IMR-90 (cell line): Measurements from ENCODE around the gene PLEKHG4.

Experiments used
- CHD1 ChIP-seq: IDR thresholded peaks from 2 replicates; pipeline ENCODE4 v1.6.1; 2012; ENCODE audit warnings: low read depth, low read length, improper control_type of control experiment
- FOS ChIP-seq: fragments of 150-350 bp; IDR thresholded peaks from 2 replicates; pipeline ENCODE4 v1.6.1; 2016; ENCODE audit warnings: low read depth, low read length
- MAFK ChIP-seq: IDR thresholded peaks from 2 replicates; pipeline ENCODE4 v1.6.1; 2012; ENCODE audit warnings: low read depth, low read length, improper control_type of control experiment
- MXI1 ChIP-seq: IDR thresholded peaks from 2 replicates; pipeline ENCODE4 v1.6.1; 2012; ENCODE audit warnings: low read depth, mild to moderate bottlenecking, low read length, moderate library complexity, borderline replicate concordance
- POLR2A ChIP-seq: IDR thresholded peaks from 2 replicates; pipeline ENCODE4 v1.6.1; 2012; ENCODE audit warnings: mild to moderate bottlenecking, low read depth, low read length
- USF2 ChIP-seq: fragments of 150-350 bp; IDR thresholded peaks from 2 replicates; pipeline ENCODE4 v1.6.1; 2017; ENCODE audit warnings: mild to moderate bottlenecking, antibody characterized with exemption, low read length, low read depth
- TF ChIP-seq, protein P1 (sequence below): conservative IDR thresholded peaks from 2 replicates; pipeline ENCODE4 v1.5.1; 2012; ENCODE audit warnings: mild to moderate bottlenecking, low read depth, low read length, improper control_type of control experiment

DNA sequence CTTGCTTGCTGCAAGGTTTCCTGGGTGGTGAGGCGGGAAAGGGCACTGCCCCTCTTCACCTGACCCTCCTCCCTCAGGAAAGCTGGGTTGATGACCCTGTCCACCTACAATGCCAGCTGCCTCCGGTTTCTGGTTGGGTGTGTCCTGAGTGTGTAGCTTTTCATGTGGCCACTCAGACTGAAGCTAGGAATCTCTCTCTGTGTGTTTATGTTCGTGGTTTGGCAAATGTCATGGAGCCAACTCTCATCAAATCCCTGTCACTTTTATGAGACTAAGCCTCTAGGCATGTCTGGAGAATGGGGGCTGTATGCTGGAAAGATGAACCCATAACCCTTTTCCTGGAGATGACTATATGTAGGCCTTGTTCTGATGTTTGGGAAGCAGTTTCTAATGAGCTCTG is 17.1 kb downstream of the PLEKHG4 start:
- TF ChIP-seq MXI1 (no peak), USF2 (no peak), FOS (peak; percentile 56), MAFK (no peak), POLR2A (no peak), CHD1 (no peak)
- TF ChIP-seq, protein P1, sequence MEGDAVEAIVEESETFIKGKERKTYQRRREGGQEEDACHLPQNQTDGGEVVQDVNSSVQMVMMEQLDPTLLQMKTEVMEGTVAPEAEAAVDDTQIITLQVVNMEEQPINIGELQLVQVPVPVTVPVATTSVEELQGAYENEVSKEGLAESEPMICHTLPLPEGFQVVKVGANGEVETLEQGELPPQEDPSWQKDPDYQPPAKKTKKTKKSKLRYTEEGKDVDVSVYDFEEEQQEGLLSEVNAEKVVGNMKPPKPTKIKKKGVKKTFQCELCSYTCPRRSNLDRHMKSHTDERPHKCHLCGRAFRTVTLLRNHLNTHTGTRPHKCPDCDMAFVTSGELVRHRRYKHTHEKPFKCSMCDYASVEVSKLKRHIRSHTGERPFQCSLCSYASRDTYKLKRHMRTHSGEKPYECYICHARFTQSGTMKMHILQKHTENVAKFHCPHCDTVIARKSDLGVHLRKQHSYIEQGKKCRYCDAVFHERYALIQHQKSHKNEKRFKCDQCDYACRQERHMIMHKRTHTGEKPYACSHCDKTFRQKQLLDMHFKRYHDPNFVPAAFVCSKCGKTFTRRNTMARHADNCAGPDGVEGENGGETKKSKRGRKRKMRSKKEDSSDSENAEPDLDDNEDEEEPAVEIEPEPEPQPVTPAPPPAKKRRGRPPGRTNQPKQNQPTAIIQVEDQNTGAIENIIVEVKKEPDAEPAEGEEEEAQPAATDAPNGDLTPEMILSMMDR, result no peak
